Right atrium auricular region (tissue), 2 donors: ENCODE results near the gene ATG2B. TPM values are rescaled to one million over a fixed set of nuclear protein-coding genes. Genes with fewer than 3 reads are reported as not detected.
A peak's percentile ranks its signal among the peaks of the same experiment; 100 is the strongest.

Source experiments
- DNase-seq: peaks from one replicate; pipeline ENCODE4 v3.0.0-alpha.2; 2019; ENCODE audit warnings: low spot score
- H3K27ac ChIP-seq, 2 donors: fragments of 200-600 bp; sonication (generic); 1 replicate in 1 of 2; 2 replicates in 1 of 2; pipeline ENCODE4 v1.5.1; 2016 to 2019
- H3K27me3 ChIP-seq, 2 donors: fragments of 200-600 bp; sonication (generic); one replicate each; pipeline versions ENCODE4 v1.5.1 to v1.6.0; 2017 to 2019
- H3K36me3 ChIP-seq: fragments of 200-600 bp; sonication (generic); one replicate; pipeline ENCODE4 v1.5.1; 2016
- H3K4me1 ChIP-seq, 2 donors: fragments of 200-600 bp; sonication (generic); one replicate each; pipeline versions ENCODE4 v1.5.1 to v1.6.0; 2017 to 2019
- H3K4me3 ChIP-seq, 2 donors: fragments of 200-600 bp; sonication (generic); 1 replicate in 1 of 2; 2 replicates in 1 of 2; pipeline ENCODE4 v1.5.1; 2017 to 2019; ENCODE audit warnings: mild to moderate bottlenecking in 1 of 2, moderate library complexity in 1 of 2
- H3K9me3 ChIP-seq, 2 donors: fragments of 200-600 bp; sonication (generic); one replicate each; pipeline ENCODE4 v1.5.1; 2019
- total RNA-seq, 2 donors: library from RNA; depleted of rRNA; stranded (reverse); fragments of >200 nt; gene quantifications; one replicate each; pipeline ENCODE4 v1.1.0, GENCODE V29; 2016
- TF ChIP-seq, protein P1 (sequence below), 2 donors: fragments of 200-600 bp; sonication (generic); IDR thresholded peaks; one replicate each; pipeline ENCODE4 v1.5.1; 2019; ENCODE audit warnings: antibody characterized with exemption in 2 of 2

ATG2B gene
- total RNA-seq, 2 donors from 2014 or later = 15.1 to 16.2 TPM

DNA sequence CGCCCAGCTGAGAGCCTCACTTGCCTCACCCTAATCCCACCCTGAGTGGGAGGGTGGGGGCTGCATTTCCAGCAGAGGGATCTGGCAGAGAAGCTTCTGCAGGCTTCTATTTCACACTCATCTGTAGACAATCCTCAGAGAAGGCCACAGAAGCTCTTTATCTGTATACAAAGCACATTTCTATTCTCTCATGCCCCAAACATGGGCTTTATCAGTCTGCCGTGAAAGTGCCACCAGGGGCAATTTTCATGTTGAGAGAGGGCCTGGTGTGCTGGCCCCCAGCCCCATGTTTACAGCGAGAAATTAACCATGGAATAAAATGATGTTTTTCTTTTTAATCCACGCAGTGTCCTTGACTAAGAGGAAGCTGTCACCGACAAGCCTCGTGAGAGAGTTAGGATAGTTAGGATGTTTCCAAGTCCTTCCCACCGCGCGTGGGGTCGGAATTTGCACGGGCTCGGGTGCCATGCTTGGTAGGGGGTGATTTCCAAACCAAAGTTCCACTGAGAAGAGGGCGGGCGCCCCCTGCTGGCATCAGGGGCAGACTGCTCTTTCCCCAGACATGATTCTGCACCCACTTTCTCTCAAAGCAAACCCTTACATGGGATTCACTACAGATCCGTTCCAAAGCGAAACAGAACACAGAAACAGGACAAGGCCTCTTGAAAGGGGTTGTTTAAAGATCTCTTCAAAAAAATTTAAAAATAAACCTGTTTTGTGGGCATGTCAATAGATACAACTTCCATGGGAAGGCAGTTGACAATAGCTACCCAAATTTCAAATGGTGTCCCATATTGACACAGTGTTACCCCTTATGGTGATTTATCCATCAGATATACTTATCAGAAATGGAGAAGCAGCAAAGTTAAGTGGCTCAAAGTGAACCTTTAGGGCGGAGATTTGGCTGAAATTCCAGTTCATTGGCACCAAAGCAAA, 87.7 kb downstream of the ATG2B start:
- Histone ChIP-seq H3K4me3 (no peak overlapping the region), H3K9me3 (peaks cover 10 to 26% of the 10 kb centered on the region in 2 donors), H3K36me3 (no peaks in the 10 kb centered on the region), H3K27ac (no peak overlapping the region), H3K27me3 (no peaks in the 10 kb centered on the region), H3K4me1 (no peaks in the 10 kb centered on the region)
- TF ChIP-seq, protein P1, sequence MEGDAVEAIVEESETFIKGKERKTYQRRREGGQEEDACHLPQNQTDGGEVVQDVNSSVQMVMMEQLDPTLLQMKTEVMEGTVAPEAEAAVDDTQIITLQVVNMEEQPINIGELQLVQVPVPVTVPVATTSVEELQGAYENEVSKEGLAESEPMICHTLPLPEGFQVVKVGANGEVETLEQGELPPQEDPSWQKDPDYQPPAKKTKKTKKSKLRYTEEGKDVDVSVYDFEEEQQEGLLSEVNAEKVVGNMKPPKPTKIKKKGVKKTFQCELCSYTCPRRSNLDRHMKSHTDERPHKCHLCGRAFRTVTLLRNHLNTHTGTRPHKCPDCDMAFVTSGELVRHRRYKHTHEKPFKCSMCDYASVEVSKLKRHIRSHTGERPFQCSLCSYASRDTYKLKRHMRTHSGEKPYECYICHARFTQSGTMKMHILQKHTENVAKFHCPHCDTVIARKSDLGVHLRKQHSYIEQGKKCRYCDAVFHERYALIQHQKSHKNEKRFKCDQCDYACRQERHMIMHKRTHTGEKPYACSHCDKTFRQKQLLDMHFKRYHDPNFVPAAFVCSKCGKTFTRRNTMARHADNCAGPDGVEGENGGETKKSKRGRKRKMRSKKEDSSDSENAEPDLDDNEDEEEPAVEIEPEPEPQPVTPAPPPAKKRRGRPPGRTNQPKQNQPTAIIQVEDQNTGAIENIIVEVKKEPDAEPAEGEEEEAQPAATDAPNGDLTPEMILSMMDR (IDR thresholded peaks at IDR 0.05) = peak; percentile 93 to 96
- peak; percentile 76 for DNase-seq

DNA sequence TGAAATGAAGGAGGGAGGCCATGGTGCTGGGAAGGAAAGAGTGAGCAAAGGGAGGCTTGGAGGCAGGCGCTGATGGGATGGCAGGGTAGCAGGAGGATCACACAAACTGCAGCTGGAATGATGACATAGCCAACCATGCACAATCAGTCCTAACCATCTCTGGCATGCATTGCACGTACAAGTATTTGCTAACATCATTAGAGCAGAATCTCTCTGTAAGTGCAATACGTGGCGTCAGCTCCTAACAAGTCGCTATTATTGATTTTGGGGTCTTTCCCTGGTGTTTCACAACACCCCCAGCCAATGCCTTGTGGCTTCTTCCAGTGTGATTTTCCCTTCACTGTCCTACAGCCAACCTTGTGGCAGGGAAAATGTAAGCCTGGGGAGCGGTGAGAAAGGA, 88.6 kb downstream of the ATG2B start:
- Histone ChIP-seq H3K27me3 (no peaks in the 10 kb centered on the region), H3K4me3 (no peak overlapping the region), H3K36me3 (no peaks in the 10 kb centered on the region), H3K4me1 (no peaks in the 10 kb centered on the region), H3K9me3 (peaks cover 10 to 26% of the 10 kb centered on the region in 2 donors), H3K27ac (no peak overlapping the region)
- no peak for DNase-seq
- TF ChIP-seq, protein P1 (IDR thresholded peaks at IDR 0.05) = no peak

DNA sequence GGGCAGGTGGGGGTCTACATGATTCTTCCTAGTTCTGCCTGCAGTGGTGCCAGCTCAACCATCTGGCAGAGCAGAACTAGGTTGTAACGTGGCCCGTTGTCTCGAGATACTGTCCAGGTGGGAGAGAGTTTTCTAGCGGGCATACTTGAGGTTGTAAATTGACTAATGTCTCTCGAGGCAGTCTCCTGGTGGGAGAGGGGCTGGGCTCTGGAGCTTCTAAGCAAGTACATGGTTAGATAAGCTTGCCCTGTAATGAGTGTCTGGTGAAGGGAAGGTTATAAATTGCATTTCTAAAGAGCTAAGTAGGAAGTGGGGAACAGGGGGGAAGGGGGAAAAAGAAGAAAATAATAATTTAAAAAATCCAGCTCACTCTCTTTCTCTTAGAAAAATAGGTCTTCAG, 89.0 kb downstream of the ATG2B start:
- no peak overlapping the region for H3K27ac ChIP-seq
- H3K36me3 ChIP-seq = no peaks in the 10 kb centered on the region
- H3K4me1 ChIP-seq = no peaks in the 10 kb centered on the region
- H3K9me3 ChIP-seq = peaks cover 10 to 26% of the 10 kb centered on the region in 2 donors
- TF ChIP-seq, protein P1 (IDR thresholded peaks at IDR 0.05) = no peak
- no peak overlapping the region for H3K4me3 ChIP-seq
- no peak for DNase-seq
- no peaks in the 10 kb centered on the region for H3K27me3 ChIP-seq

DNA sequence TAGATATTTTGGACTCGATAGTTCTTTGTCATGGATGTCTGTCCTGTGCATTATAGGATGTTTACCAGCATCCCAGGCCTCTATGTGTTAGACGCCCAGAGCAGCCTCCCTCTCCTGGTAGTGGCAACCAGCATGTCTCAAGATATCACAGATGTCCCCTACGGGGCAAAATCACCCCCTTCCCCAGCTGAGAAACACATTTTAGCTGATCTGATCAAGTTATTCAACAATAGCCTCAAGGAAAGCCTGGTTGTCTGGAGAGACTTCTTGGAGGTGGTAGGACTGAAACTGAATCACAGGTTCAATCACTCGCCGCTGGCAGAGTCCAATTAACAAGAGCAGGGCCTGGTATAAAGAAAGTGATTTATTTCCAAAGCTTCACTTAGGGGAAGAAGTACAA, 89.5 kb downstream of the ATG2B start:
- Histone ChIP-seq H3K36me3 (no peaks in the 10 kb centered on the region), H3K9me3 (peaks cover 10 to 26% of the 10 kb centered on the region in 2 donors), H3K27ac (no peak overlapping the region), H3K4me1 (no peaks in the 10 kb centered on the region), H3K27me3 (no peaks in the 10 kb centered on the region), H3K4me3 (no peak overlapping the region)
- TF ChIP-seq, protein P1 (IDR thresholded peaks at IDR 0.05) = no peak
- no peak for DNase-seq

DNA sequence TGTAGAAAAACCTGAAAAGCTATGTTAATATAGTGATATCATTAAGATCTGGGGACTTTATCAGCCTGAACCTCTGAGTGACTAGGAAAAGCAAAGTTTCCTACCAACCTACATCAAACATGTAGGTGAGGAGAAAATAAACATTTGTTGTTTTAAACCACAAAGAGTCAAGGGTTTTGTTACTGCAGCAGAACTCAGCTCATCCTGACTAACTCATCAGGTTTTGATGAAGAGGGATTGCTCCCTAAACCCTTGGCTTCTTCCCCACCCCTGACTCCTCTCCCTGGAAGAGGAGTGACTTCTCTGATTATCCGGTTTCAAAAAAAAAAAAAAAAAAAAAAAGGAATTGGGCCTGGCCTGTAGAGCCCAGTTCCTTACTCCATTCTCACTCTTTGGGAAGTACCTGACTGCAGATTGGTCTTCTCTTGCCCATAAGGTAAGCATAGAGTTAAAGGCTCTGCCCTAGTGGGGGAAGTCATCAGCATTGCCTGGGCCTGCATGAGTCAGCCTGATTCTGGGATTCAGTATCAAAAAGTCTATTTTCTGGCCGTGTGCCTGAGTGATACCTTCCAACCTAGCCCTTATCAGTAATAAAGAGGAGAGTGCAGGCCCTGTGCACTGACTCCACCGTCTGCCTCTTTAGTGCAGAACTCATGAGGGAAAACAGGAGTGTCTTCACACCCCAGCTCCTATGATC, 90.2 kb downstream of the ATG2B start:
- H3K27ac ChIP-seq = no peak overlapping the region
- H3K36me3 ChIP-seq = no peaks in the 10 kb centered on the region
- TF ChIP-seq, protein P1 (IDR thresholded peaks at IDR 0.05) = no peak
- DNase-seq = no peak
- H3K4me1 ChIP-seq = no peaks in the 10 kb centered on the region
- no peak overlapping the region for H3K4me3 ChIP-seq
- H3K27me3 ChIP-seq = no peaks in the 10 kb centered on the region
- peaks cover 4 to 18% of the 10 kb centered on the region in 2 donors for H3K9me3 ChIP-seq
